HepG2 (cell line): ENCODE data around the gene GTF2B. TPM values are rescaled to one million over a fixed set of nuclear protein-coding genes. Genes with fewer than 3 reads are reported as not detected.

Experiments used
- ATAC-seq: fragments of 200-7000 bp; cut with Tn5 transposase; 3 replicates; pipeline ENCODE4 v1.9.1; 2020; ENCODE audit warnings: mild to moderate bottlenecking, moderate library complexity
- BruUV-seq: library from RNA; stranded (reverse); fragments of 400-500 nt; replicated peaks from 2 replicates; lab custom pipeline; 2021; lab: Mats Ljungman, UMichigan
- CTCF ChIA-PET: fragments of 300-600 bp; formaldehyde crosslinking; extraction: SDS; loops from one replicate; lab custom pipeline; 2021; ENCODE audit warnings: low total read pairs, inconsistent platforms, low intra/inter-chr PET ratio; lab: Yijun Ruan, JAX
- POLR2A ChIA-PET: fragments of 350-600 bp; sonication (Branson Sonifier 250); formaldehyde crosslinking; loops from one replicate; lab custom pipeline; 2020; ENCODE audit warnings: antibody characterized with exemption, inconsistent platforms; lab: Yijun Ruan, JAX
- DNase-seq: peaks from one replicate; pipeline ENCODE4 v3.0.0-alpha.2; 2015; ENCODE audit warnings: low spot score
- FAIRE-seq: peaks from 3 replicates; lab custom pipeline; 2011; peaks lifted over from hg19 to GRCh38; lab: Jason Lieb, UNC
- H2AFZ ChIP-seq: one replicate; pipeline ENCODE4 v1.6.1; 2011; ENCODE audit warnings: low read length, inconsistent platforms
- H3K27ac ChIP-seq: fragments of 300-600 bp; 3 replicates; pipeline ENCODE4 v1.8.0; 2011; ENCODE audit warnings: mixed run types, mild to moderate bottlenecking, mixed read lengths, low read length, inconsistent platforms; ENCODE audit not compliant: insufficient read depth; ENCODE audit errors: extremely low read length
- H3K27me3 ChIP-seq, 2 experiments: fragments of 200-600 bp in 1 of 2; 2 replicates in 1 of 2; 3 replicates in 1 of 2; pipeline versions ENCODE4 v1.6.0 to v1.8.0; 2011; ENCODE audit warnings: low read length in 2 of 2, mild to moderate bottlenecking in 2 of 2, moderate library complexity in 2 of 2, inconsistent platforms in 1 of 2; ENCODE audit not compliant: insufficient read depth in 2 of 2, control insufficient read depth in 1 of 2
- H3K36me3 ChIP-seq, 2 experiments: fragments of 200-600 bp in 1 of 2; replicated peaks in 1 of 2; 2 replicates in 1 of 2; 3 replicates in 1 of 2; pipeline versions ENCODE4 v1.5.1 to v1.8.0; 2011; ENCODE audit warnings: low read length in 2 of 2, inconsistent platforms in 1 of 2; ENCODE audit not compliant: insufficient read depth in 2 of 2, control insufficient read depth in 1 of 2
- H3K4me1 ChIP-seq: 2 replicates; pipeline ENCODE4 v1.5.1; 2012; ENCODE audit warnings: low read length, inconsistent platforms; ENCODE audit not compliant: insufficient read depth
- H3K4me2 ChIP-seq: 2 replicates; pipeline ENCODE4 v1.6.0; 2011; ENCODE audit warnings: low read depth, low read length, inconsistent platforms
- H3K4me3 ChIP-seq, 3 experiments: fragments of 200-600 bp in 1 of 3; sonication (generic), shearing (Covaris generic) in 1 of 3; replicated peaks in 1 of 3; 2 replicates each; pipeline ENCODE4 v1.5.1; 2011 to 2016; ENCODE audit warnings: low read length in 3 of 3, inconsistent platforms in 2 of 3, low read depth in 2 of 3, mild to moderate bottlenecking in 2 of 3, control low read depth in 1 of 3, mixed read lengths in 1 of 3; ENCODE audit not compliant: insufficient read depth in 1 of 3
- H3K79me2 ChIP-seq: one replicate; pipeline ENCODE4 v1.6.1; 2011; ENCODE audit warnings: low read length, inconsistent platforms; ENCODE audit not compliant: insufficient read depth
- H3K9ac ChIP-seq: 2 replicates; pipeline ENCODE4 v1.6.0; 2011; ENCODE audit warnings: mild to moderate bottlenecking, low read depth, low read length, inconsistent platforms; ENCODE audit not compliant: insufficient read depth
- H3K9me3 ChIP-seq: 2 replicates; pipeline ENCODE4 v1.5.1; 2012; ENCODE audit warnings: mild to moderate bottlenecking, low read length
- H4K20me1 ChIP-seq: 2 replicates; pipeline ENCODE4 v1.6.0; 2011; ENCODE audit warnings: inconsistent platforms, mild to moderate bottlenecking, low read length, moderate library complexity; ENCODE audit not compliant: insufficient read depth
- CREB3 ChIP-seq: sonication (generic); formaldehyde crosslinking; IDR thresholded peaks from 2 replicates; pipeline ENCODE4 v1.5.0; 2020; ENCODE audit warnings: missing genetic modification reagents
- FIP1L1 ChIP-seq: fragments of 200-400 bp; formaldehyde crosslinking; IDR thresholded peaks from 2 replicates; pipeline ENCODE4 v1.6.1; 2018; ENCODE audit warnings: low read depth, mild to moderate bottlenecking, low read length, moderate library complexity, borderline replicate concordance; ENCODE audit not compliant: insufficient read depth
- HMG20B ChIP-seq: conservative IDR thresholded peaks from 2 replicates; pipeline ENCODE4 v1.6.1; 2016; ENCODE audit warnings: missing genetic modification reagents, missing compliant biosample characterization
- MAFF ChIP-seq: IDR thresholded peaks from 2 replicates; pipeline ENCODE4 v1.6.1; 2011; ENCODE audit warnings: low read depth, low read length, improper control_type of control experiment
- MAFK ChIP-seq, 2 experiments: IDR thresholded peaks in 1 of 2; conservative IDR thresholded peaks in 1 of 2; 2 replicates each; pipeline ENCODE4 v1.6.1; 2011; ENCODE audit warnings: improper control_type of control experiment in 2 of 2, low read length in 2 of 2
- ZNF441 ChIP-seq: sonication (generic); formaldehyde crosslinking; IDR thresholded peaks from 2 replicates; pipeline ENCODE4 v1.7.0; 2021; ENCODE audit warnings: missing genetic modification reagents, borderline replicate concordance
- WGBS: methylation state at CpG from one replicate; pipeline ENCODE4 v1.1.6; 2017; ENCODE audit warnings: low lambda C conversion rate; 5-methylcytosine and 5-hydroxymethylcytosine counted together
- in situ Hi-C: cut with HindIII; loops from 2 replicates; pipeline ENCODE4 v1.10.0; 2017; ENCODE audit warnings: low pct_unique_long_range_greater_than_20kb; ENCODE audit not compliant: extremely low pct_ligation_motif_present
- intact Hi-C: fragments of 100-400 bp; cut with micrococcal nuclease; formaldehyde crosslinking; loops from one replicate; pipeline ENCODE4 v1.10.0; 2022; ENCODE audit not compliant: unreplicated experiment
- polyA plus RNA-seq, 8 experiments: library from polyadenylated mRNA; depleted of rRNA in 3 of 8; stranded (reverse) in 7 of 8; unstranded in 1 of 8; fragments of >200 nt; fragmentation: Illumina TruSeq in 4 of 8; extraction: Trizol in 4 of 8; gene quantifications; 2 replicates each; pipeline versions ENCODE4 v1.2.1 to v1.2.3, GENCODE V29; 2011 to 2016; ENCODE audit warnings: low read depth in 4 of 8, missing spikeins in 1 of 8, mixed read lengths in 1 of 8; ENCODE audit not compliant: insufficient read depth in 1 of 8
- total RNA-seq, 5 experiments: library from RNA; depleted of rRNA; stranded (reverse); fragments of >200 nt; fragmentation: Illumina TruSeq; extraction: Trizol; gene quantifications; 2 replicates each; pipeline ENCODE4 v1.2.3, GENCODE V29; 2016; ENCODE audit warnings: low read depth in 1 of 5
- TF ChIP-seq, protein P1 (sequence below): IDR thresholded peaks from 2 replicates; pipeline ENCODE4 v1.6.1; 2018; ENCODE audit warnings: missing genetic modification reagents
- TF ChIP-seq, protein P2 (sequence below): sonication (generic); formaldehyde crosslinking; IDR thresholded peaks from 2 replicates; pipeline ENCODE4 v1.8.1; 2023; ENCODE audit warnings: missing genetic modification reagents, mild to moderate bottlenecking, borderline replicate concordance

The GTF2B gene
- total and polyA plus RNA-seq, 2 of the 13 experiments (the other 11 are each of a cell fraction or from before 2014, with no cell fraction given) = 31.5 to 43.4 TPM

DNA sequence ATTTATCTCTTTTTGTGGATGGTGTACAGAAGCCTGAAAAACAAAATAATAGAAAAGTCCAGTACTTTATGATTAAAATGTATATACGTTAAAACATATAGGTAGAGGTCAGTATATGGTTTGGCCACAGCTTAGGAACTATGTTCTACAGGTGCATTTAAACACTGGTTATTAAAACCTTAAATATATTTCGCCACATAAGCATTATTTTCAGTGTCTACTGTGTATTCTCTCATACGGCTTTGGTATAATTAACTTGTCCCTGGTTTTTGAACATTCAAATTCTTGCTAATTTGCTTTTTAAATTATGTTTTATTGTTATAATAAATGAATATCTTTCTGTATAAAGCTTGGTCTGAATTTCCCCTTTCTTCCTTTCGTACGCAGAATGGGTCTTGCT, 87.9 kb downstream of the GTF2B start:
- no TSS peak for BruUV-seq
- Histone ChIP-seq H4K20me1 (no peaks in the 10 kb centered on the region), H3K4me3 (no peak overlapping the region), H3K4me1 (no peaks in the 10 kb centered on the region), H3K4me2 (no peak overlapping the region), H3K27ac (no peak overlapping the region), H3K27me3 (no peaks in the 10 kb centered on the region), H2AFZ (no peak overlapping the region), H3K9me3 (no peaks in the 10 kb centered on the region), H3K79me2 (no peaks in the 10 kb centered on the region), H3K36me3 (peaks cover 6 to 33% of the 10 kb centered on the region in 2 experiments), H3K9ac (no peak overlapping the region)
- 95% methylated on average over 5 of the region's 5 CpGs for WGBS
- TF ChIP-seq, protein P1, sequence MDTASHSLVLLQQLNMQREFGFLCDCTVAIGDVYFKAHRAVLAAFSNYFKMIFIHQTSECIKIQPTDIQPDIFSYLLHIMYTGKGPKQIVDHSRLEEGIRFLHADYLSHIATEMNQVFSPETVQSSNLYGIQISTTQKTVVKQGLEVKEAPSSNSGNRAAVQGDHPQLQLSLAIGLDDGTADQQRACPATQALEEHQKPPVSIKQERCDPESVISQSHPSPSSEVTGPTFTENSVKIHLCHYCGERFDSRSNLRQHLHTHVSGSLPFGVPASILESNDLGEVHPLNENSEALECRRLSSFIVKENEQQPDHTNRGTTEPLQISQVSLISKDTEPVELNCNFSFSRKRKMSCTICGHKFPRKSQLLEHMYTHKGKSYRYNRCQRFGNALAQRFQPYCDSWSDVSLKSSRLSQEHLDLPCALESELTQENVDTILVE (CRISPR knock-in tag) = no peak
- TF ChIP-seq HMG20B (CRISPR knock-in tag) = no peak
- TF ChIP-seq, protein P2, sequence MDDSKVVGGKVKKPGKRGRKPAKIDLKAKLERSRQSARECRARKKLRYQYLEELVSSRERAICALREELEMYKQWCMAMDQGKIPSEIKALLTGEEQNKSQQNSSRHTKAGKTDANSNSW (CRISPR knock-in tag) = no peak
- no peak for TF ChIP-seq FIP1L1
- TF ChIP-seq MAFK (conservative IDR thresholded peaks at IDR 0.05 in 1 of 2, IDR thresholded peaks at IDR 0.05 in 1 of 2; ENCODE audit: low read length in 2 of 2) = peak; percentile 72 to 84
- TF ChIP-seq MAFF = peak; percentile 77
- intact Hi-C loops = no loop called here
- DNase-seq = no peak
- in situ Hi-C loops = no loop called here
- no peak for FAIRE-seq
- ChIA-PET CTCF (no interaction called here), POLR2A (no interaction called here)
- no peak for ATAC-seq

GRCh38 chr1:88802950-88803349, 88.4 kb downstream of the GTF2B start:
- ATAC-seq = no peak
- intact Hi-C loops (no loop called here), in situ Hi-C loops (no loop called here)
- Histone ChIP-seq H2AFZ (no peak overlapping the region), H3K4me2 (no peak overlapping the region), H3K27me3 (no peaks in the 10 kb centered on the region), H3K9ac (no peak overlapping the region), H3K4me3 (no peak overlapping the region), H3K27ac (no peak overlapping the region), H3K79me2 (no peaks in the 10 kb centered on the region), H4K20me1 (no peaks in the 10 kb centered on the region), H3K9me3 (no peaks in the 10 kb centered on the region), H3K4me1 (no peaks in the 10 kb centered on the region), H3K36me3 (peaks cover 6 to 33% of the 10 kb centered on the region in 2 experiments)
- WGBS = 95% methylated on average over 2 of the region's 2 CpGs
- no peak for FAIRE-seq
- ChIA-PET CTCF (no interaction called here), POLR2A (no interaction called here)
- no peak for TF ChIP-seq CREB3 (CRISPR knock-in tag)
- no peak for TF ChIP-seq ZNF441 (CRISPR knock-in tag)
- BruUV-seq = no TSS peak
- no peak for DNase-seq
